Dedifferentiated amniotic fluid mesenchymal stem cell (primary cell): ENCODE data around the gene MCM8.

Source experiments
- DNase-seq: peaks from one replicate; pipeline ENCODE4 v3.0.0-alpha.2; 2016; ENCODE audit errors: extremely low spot score

Gene MCM8

DNA sequence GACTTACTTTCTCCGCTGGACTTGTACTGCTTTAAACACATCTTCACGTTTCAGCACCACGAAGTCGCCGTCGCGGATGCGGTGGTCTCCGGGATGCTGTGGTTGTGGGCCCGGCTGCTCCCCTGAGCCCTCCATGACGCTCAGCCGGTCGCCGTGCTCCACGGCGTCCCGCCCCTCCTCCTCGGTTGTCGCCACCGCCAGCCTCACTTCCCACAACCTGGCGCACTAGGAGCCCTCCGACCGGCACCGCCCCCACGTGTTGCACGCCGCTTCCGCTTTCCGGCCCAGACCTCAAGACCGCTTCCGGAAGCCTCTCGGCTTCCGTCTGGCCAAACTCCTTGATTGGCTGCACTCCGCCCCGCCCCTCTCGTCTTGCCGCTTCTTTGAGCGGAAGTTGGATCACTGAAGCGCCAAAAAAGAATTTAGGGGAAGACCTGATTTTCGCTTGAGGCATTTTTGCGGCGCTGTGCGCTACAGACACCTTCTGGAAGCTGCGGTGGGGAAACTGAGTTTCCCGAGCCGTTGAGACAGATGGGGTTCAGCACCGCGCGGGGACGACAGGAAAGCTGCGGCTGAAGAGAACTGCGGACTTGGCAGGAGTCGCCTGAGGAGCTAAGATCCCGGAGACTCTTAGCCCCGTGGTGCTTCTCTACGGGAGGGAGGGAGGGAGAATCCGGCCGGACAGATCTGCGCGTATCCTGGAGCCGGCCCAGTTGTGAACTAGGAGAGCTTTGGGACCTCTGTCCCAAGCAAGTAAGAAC lies at the start of gene MCM8, which contains the start of gene TRMT6:
Gene MCM8, plus strand, starts transcription at position 382 of the 761 bp plus-strand sequence. CDS start 1,364 bp downstream, outside the sequence.
Gene TRMT6, minus strand, starts transcription at position 263 of the 761 bp plus-strand sequence. Its CDS starts 128 bp downstream, at position 135.
- peak; percentile 94 for DNase-seq

DNA sequence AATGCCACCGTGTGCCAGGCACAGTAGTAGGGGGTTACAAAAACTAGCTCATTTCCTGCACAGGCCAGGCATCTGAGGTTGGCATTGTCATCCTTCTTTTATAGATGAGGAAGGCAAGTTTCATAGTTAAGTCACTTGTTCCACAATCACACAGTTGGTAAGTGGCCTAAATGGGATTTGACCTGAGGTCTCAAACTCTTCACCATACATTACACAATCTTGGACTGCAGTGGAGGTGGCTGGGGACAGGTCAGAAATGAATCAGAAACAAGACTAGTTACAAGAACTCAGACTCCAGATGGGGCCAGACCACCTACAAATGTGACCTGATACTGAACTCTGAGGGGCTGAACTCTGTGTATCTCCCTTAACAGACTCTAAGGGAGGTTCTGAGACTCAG lies 49.5 kb upstream of the MCM8 start:
- DNase-seq: no peak

DNA sequence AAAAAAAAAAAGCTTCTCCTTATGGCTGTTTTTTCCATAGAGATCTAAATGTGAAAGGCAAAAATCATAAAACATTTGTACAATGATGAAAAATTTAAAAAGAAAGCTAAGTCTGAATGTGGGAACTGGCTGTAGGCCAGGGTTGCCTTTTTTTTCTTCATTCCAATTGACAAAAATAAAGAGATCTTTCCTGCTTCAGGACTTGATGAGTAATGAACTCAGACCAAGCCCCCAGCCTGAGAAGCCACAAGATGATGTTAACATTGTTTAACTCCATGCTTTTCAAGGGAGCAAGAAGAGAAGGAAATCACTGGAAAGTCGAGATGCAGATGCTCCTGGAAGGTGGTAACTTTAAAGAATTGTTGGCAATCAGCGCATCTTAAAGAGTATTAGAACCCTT lies 41.5 kb upstream of the MCM8 start:
- no peak for DNase-seq

DNA sequence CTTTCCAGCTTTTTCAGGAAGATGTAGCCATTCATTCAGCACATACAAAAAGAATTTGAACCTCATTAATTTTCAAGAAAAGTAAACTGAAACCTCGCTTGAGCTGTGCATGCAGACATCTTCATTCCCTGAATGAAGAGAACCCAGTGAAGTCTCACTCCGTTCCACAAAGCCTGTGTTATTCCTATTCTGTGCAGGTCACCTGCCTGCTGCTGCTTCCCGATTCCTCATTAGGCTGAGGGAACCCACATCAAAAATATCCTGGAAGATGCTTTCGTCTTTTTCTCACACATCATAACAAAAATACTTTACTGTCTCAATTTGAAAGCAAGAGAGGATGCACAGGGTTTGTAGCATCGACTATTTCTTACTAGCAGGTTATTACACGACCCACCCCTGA lies 40.3 kb upstream of the MCM8 start:
- no peak for DNase-seq

DNA sequence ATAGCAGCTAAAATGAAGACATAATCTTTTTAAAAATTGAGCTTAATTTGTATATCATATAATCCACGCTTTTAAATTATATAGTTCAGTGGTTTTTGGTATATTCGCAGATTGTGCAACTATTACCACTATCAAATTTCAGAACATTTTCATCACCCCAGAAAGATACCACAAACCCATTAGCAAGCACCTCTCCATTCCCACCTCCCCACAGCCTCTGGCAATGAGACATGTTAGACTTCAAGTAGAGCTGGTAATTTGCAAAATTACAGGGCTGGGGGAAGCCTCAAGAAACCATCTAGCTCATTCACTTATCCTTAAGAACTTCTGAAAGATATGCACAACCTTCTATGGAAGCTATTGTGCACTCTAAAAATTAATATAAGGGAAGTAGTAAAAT lies 37.3 kb upstream of the MCM8 start:
- no peak for DNase-seq

DNA sequence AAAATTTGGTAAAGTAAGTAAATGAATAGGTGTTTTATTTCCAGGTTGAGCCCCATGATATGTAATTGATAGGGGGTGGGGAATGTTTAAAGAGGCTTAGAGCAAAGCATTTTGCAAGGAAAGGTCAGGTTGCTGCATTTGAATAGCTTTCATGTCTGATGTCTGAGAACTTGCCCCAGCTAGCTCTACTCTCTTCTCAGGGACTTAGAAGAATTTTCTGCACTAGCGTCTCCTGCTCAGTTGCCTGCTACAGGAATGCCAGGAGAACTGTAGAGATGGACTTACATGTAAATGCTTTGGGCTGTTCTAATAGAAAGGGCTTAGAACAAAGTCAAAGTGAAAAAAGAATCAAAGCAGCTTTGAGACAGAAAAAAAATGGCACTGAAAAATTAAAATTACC lies 35.6 kb upstream of the MCM8 start:
- DNase-seq: no peak

DNA sequence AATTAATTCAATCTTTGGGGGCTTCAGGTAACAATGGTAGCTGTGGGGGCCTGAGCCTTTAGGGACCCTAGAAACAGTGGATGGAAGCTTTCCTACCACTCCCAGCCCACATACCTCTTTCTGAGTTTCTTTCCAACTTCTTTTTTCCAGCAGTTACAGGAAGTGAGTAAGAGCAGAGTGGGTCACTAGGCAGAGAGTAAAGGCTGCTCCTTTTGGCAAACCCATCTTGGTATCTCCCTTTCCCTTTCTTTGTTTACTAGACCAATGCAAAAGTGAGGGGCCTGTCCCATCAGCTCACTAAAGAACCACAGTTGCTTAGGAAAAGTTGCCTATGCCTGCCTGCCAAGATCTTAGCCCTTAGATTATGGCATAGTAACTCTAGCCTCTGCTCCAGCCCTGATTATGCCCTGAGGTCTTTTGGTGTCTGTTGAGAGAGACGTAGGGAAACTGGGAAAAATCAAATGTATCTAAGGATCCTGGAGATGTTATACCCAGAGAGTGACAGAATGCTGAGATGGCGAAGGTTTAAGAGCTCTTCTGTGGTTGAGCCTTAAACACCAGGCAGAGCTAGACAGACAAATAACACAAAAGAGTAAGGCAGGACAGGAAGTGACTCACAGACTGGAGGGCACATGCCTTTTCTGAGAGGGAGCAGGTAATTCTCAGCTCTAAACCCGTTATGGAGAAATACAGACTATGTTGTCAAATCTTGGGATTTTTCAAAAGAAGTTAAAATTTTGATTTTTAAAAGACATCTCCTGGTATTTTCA lies 31.4 kb upstream of the MCM8 start:
- DNase-seq: no peak

DNA sequence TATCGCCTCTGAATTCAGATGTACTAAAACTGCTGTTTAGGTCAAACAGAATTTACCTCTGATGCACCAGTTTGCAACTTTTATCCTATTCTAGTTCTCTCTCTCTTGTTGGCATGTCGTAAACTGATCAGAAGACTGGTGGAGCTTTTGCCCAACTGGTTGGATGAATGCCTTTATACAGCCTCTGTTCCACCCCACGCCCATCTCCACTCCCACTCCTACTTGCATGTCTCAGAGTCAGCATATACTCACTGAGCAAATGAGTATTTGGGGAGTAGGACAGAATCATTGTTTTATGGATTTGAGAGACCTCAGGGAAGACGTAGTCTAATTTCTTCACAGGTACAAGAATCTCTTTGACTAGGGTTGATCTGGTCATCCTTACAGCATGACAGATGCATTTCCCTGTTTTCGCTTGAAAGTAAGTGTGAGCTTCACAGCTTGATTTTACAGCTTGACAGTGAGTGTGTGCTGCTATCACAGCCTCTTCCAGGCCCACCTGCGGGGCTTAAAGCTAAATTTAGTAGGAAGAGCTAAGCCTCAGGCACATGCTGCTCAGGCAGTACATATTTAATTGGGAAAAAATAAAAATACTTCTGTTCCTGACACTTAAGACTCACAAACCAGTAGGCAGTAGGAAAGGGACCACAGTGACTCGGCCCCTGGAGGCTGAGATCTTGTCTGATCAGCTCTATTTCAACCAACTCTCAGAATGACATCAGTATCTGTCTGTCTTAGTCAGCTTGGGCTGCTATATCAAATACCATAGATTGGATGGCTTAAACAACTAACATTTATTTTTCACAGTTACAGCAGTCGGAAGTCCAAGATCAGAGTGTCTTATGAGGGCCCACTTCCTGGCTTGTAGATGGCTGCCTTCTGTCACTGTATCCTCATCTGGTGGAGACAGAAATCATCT lies 30.6 kb upstream of the MCM8 start:
- DNase-seq: no peak

DNA sequence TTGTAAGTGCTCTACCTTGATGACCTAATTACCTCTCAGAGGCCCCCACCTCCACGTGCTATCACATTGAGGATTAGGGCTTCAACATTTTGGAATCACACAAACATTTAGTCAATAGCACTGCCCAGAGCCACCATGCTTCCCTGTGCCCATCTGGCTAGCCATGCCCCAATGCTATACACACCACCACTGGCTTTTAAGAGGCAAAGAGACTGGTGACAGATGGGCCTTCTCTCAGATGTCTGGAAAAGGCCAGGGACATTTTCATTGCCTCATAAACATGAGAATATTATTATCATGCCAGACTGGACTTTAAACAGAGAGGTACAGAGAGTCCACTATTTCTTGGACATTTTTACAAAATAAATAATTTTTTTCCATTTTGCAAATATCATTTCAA lies 29.9 kb upstream of the MCM8 start:
- DNase-seq: no peak

DNA sequence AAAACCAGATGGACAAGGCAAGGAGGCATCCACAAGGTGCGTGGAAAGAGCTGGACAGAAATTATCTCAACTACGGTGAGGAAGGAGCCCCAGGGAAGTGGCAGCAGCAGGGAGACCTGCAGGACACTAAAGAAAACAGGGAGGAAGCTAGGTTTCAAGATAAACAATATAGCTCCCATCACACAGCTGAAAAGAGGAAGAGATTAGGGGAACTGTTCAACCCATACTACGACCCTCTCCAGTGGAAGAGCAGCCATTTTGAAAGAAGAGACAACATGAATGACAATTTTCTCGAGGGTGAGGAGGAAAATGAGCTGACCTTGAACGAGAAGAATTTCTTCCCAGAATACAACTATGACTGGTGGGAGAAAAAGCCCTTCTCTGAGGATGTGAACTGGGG lies 27.0 kb upstream of the MCM8 start:
- DNase-seq: no peak

DNA sequence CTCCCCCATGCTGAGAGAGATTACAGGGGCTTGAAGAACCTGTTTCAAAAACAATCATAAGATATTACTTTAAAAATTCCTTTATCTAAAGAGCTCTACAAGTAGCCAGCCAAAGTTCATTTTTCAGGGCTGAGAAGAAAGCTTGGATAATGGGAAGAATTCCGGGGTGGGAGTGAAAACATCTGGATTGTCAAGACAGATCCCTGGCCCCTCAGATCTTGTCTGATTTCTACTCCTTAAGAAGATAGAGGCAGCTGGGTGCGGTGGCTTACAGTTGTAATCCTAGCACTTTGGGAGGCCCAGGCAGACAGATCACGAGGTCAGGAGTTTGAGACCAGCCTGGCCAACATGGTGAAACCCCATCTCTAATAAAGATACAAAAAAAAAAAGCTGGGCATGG lies 24.9 kb upstream of the MCM8 start:
- no peak for DNase-seq

DNA sequence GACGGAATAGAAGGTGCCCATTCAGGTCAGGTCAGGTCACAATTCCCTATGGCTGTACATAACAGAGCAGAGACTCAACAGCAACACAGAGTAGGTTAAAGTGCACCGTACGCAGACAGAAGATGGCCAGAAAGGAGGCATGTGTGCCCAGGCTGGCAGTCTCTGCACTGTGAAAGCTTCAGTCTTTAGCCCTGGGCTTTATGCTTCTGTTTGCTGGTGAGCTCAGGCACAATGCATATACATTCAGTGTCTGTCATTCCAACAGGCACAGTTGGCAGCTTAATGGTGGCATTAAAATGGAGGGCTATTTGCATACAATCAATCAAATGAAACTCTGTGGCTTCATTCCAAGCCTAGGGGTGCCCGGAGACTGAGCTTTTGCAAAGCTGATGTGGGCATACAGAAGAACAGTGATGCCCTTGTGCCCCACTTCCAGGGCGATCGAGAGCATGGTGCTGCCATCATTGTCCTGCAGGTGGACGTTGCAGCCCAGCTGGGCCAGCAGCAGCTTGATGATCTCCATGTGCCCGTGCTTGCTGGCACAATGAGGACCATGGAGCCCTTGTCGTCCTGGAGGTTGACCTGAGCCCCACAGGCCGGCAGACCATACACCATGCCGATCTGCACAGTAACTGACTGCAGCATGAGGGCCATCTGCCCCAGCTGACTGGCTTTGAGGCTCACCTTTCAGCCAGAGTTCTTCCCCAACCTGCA lies 22.5 kb upstream of the MCM8 start:
- no peak for DNase-seq

DNA sequence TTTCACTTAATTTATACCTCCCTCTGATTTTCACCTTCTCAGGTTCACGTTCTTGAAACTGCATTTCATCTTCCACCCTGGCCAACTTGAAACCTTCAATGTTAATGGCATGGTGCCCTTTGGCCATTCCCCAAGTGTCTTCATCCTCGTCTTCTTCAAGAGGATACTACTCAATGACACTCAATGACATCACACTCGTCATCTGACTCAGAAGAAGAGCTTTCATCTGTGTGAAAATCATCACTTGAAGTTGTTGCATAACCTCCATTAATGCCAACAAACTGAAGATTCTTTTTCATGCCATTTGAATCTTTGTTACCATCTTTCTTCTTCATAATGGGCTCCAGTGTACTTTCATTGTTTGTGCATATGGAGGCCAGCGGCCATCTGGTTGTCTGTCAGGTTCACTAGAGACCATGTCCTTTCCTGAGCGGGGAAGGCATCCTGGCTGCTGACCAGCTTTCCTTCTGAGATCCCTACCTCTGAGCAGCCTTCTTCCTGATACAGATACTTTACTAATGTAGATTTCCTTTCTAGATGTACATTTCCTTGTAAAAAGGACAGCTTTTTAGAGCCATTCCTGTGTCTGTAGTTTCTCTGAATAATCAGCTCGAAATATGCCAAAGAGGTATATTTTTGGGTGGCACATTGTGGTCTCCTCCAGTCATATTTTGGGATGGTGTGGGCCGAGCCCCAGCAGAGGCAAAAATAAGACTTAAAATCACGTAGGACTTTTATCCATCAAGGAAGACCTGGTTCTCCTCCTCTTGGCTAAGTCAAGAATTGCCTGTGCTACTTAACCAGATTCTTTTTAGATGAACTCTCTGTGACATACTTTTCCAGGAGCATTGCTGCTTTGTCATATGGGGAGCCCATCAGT lies 21.4 kb upstream of the MCM8 start:
- DNase-seq: no peak

DNA sequence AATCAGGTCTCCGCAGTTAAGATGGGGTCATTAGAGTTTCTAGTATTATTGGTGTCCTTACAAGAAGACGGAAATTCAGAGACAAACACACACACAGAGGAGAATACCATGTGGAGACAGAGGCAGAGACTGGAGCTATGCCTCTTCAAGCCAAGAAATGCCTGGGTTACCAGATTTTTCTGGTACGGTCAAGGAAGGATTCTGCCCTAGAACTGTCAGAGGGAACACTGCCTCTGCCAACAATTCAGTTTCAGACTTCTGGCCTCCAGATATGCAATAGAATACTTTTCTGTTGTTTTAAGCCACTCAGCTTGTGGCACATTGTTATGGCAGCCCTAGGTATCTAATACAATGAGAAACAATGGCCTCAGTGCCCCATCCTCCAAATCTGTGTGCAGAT lies 19.0 kb upstream of the MCM8 start:
- no peak for DNase-seq

DNA sequence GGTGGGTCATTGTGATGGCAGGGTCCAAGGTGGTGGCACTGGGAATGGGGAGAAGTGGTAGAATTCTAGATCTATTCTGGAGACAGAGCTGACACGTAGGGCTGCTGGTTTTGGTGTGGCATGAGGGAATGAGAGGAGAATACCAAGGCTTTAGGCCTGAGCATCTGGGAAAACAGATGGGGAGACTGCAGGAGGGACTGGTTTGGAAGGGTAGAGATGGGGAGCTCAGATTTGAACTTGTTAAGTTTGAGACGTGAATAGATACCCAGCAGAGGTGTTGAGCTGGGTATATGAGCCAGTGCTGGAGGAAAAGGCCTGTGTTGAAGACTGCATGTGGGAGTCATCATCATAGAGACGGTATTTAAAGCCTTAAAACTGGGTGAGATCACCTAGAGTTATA lies 17.7 kb upstream of the MCM8 start:
- no peak for DNase-seq

DNA sequence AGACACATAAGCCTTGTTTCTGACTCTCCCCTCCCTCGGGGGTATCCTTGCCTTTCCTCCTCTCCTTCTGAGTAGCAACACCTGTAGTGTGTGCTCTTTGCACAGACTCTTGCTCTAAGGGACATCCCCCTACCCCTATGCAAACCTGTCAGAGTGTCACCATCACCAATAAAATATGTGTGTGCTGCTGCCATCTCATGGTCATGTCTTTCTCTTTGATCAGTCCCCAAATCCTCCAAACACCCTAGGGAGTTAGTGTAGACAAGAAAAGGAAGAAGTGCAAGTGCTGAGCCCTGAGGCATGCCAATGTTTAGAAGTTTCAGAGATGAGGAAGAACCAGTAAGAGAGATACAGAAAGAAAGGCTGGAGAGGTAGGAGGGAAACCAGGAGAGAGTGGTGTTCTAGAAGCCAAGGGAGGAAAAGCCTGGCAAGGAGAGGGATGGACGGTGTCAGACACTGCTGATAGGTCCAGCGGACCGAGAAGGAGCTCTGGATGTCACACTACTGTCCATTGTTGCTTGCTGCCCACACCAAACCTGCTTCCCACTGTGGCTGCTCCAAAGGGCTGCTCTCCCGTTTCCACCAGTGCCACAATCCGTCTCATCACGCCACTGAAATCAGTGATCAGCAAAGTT lies 16.5 kb upstream of the MCM8 start:
- no peak for DNase-seq

DNA sequence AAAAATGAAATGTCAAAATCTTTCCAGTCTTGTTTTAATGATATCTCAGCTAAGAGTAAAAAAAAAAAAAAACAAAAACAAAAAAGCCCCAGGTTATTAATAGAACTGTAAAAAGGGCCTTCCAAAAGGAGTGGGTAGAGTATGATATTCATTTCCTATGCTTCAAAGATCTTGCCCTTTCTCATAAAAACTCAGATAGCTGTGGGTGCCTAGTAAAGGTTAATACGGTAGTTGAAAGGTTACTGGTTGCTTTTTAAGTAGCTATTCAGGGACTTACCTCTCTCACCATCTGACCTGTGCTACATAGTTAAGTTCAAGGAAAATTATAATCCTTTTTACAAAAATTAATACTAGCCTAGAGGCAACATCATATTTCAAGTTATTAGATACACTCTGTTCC lies 15.1 kb upstream of the MCM8 start:
- no peak for DNase-seq

DNA sequence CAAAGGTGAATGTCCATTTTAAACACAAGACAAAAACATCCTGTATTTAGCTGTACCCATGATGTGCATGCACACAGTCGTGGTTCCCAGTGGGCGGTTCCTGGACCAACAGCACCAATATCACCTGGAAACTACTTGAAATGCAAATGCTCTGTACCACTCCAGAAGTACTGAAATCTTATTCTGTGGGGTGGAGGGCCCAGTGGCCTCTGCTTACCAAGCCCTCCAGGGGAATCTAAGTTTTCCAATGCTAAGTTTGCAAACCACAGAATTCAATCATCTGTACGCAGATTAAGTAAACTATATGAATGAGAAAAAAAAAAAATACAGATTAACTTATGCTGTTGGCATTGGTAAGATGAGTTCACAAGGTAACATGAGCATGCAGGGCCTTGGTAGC lies 14.2 kb upstream of the MCM8 start:
- no peak for DNase-seq

DNA sequence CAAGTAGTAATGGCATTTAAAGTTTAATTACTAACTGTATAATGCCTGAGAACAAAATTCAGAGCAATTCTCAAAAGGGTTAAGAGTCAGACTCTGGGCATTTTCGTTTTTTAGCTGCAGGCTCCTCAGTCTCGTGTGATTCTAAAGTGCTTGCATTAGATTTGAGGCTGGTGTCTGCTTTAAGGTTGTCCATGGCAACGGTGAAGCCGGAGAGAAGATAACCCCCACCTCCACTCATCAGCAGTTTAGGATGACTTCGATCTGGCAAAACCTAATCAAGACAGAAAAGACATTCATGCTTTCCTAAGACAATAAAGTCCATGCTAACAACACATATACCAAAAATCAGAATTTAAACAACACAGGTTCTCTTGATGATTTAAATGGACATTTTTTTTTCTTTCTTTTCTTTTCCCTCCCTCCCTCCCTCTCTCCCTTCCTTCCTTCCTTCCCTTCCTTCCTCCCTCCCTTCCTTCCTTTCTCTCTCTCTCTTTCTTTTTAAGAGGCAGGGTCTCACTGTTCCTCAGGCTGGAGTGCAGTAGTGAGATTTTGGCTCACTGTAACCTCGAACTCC lies 11.9 kb upstream of the MCM8 start:
- no peak for DNase-seq

DNA sequence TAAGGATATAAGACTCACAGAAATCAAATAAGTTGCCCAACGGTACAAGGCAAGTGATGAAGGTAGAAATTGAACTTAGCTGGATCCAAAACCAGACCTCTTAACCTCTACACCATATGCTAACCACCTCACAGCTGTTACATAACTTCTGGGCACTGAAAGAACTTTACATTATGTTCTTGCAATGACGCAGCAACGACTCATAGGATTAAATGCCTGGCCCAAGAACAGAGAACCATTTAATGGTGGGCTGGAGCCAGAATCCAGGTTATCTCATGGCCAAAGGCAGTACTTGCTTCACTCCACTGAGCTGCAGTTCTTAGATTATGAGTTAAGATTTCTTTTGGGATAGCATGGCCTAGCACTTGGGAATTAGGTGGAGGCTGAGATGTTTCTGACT lies 4.5 kb upstream of the MCM8 start:
- DNase-seq: no peak
